HepG2 (cell line): ENCODE measurements around the gene ATG7. TPM values are rescaled to one million over a fixed set of nuclear protein-coding genes. Genes with fewer than 3 reads are reported as not detected.
A peak's percentile ranks its signal among the peaks of the same experiment; 100 is the strongest.

Source experiments
- ASH2L ChIP-seq: fragments of 300-600, 200-600 bp; sonication (generic); IDR thresholded peaks from 2 replicates; pipeline ENCODE4 v1.7.0; 2017; ENCODE audit warnings: low read depth, mild to moderate bottlenecking, moderate library complexity, mixed read lengths, low read length; ENCODE audit not compliant: insufficient read length
- BATF2 ChIP-seq: sonication (generic); formaldehyde crosslinking; IDR thresholded peaks from 2 replicates; pipeline ENCODE4 v1.8.0; 2022; ENCODE audit warnings: mild to moderate bottlenecking, missing genetic modification reagents, moderate library complexity
- CREBL2 ChIP-seq: sonication (generic); formaldehyde crosslinking; IDR thresholded peaks from 2 replicates; pipeline ENCODE4 v1.8.1; 2023; ENCODE audit warnings: missing genetic modification reagents, mild to moderate bottlenecking, borderline replicate concordance
- FOXJ3 ChIP-seq: sonication (generic); formaldehyde crosslinking; IDR thresholded peaks from 2 replicates; pipeline ENCODE4 v1.4.0; 2020; ENCODE audit warnings: missing genetic modification reagents, mild to moderate bottlenecking, borderline replicate concordance
- KLF15 ChIP-seq: sonication (generic); formaldehyde crosslinking; IDR thresholded peaks from 2 replicates; pipeline ENCODE4 v1.8.1; 2023; ENCODE audit warnings: borderline replicate concordance, mild to moderate bottlenecking, inconsistent platforms, missing genetic modification reagents, mixed read lengths
- KMT2A ChIP-seq: sonication (generic); formaldehyde crosslinking; IDR thresholded peaks from 2 replicates; pipeline ENCODE4 v1.4.0; 2020; ENCODE audit warnings: missing genetic modification reagents
- NR2F2 ChIP-seq: IDR thresholded peaks from 2 replicates; pipeline ENCODE4 v1.6.1; 2012; ENCODE audit warnings: low read depth, inconsistent platforms, borderline replicate concordance
- PBX3 ChIP-seq: sonication (generic); formaldehyde crosslinking; IDR thresholded peaks from 2 replicates; pipeline ENCODE4 v1.8.1; 2023; ENCODE audit warnings: missing genetic modification reagents, inconsistent platforms, borderline replicate concordance
- REPIN1 ChIP-seq: sonication (generic); formaldehyde crosslinking; IDR thresholded peaks from 2 replicates; pipeline ENCODE4 v1.8.0; 2022; ENCODE audit warnings: missing genetic modification reagents, low read depth, mild to moderate bottlenecking, borderline replicate concordance
- SALL1 ChIP-seq: sonication (generic); formaldehyde crosslinking; IDR thresholded peaks from 2 replicates; pipeline ENCODE4 v1.8.0; 2022; ENCODE audit warnings: mild to moderate bottlenecking, missing genetic modification reagents
- SOX13 ChIP-seq, 3 experiments: fragments of 450-650 bp in 1 of 3; sonication (generic) in 1 of 3; formaldehyde crosslinking in 1 of 3; IDR thresholded peaks in 2 of 3; conservative IDR thresholded peaks in 1 of 3; 2 replicates each; pipeline versions ENCODE4 v1.5.0 to v1.6.1; 2016 to 2020; ENCODE audit warnings: antibody characterized with exemption in 1 of 3, mild to moderate bottlenecking in 1 of 3, missing compliant biosample characterization in 1 of 3, missing genetic modification reagents in 1 of 3, moderate library complexity in 1 of 3
- YEATS4 ChIP-seq: sonication (generic); formaldehyde crosslinking; IDR thresholded peaks from 2 replicates; pipeline ENCODE4 v1.4.0; 2020; ENCODE audit warnings: missing genetic modification reagents, borderline replicate concordance
- ZBTB3 ChIP-seq: sonication (generic); formaldehyde crosslinking; IDR thresholded peaks from 2 replicates; pipeline ENCODE4 v1.4.0; 2020; ENCODE audit warnings: low read depth, mild to moderate bottlenecking, moderate library complexity, missing genetic modification reagents, borderline replicate concordance
- ZBTB44 ChIP-seq: sonication (generic); formaldehyde crosslinking; IDR thresholded peaks from 2 replicates; pipeline ENCODE4 v1.4.0; 2020; ENCODE audit warnings: missing genetic modification reagents
- ZNF556 ChIP-seq: sonication (generic); formaldehyde crosslinking; IDR thresholded peaks from 2 replicates; pipeline ENCODE4 v1.4.0; 2020; ENCODE audit warnings: mild to moderate bottlenecking, missing genetic modification reagents, borderline replicate concordance
- ZNF83 ChIP-seq: sonication (generic); formaldehyde crosslinking; IDR thresholded peaks from 2 replicates; pipeline ENCODE4 v1.4.0; 2020; ENCODE audit warnings: missing genetic modification reagents, mild to moderate bottlenecking, borderline replicate concordance
- ZNF850 ChIP-seq: sonication (generic); formaldehyde crosslinking; conservative IDR thresholded peaks from 2 replicates; pipeline ENCODE4 v1.9.0; 2021; ENCODE audit warnings: mild to moderate bottlenecking, missing genetic modification reagents
- ZSCAN20 ChIP-seq: sonication (generic); formaldehyde crosslinking; IDR thresholded peaks from 2 replicates; pipeline ENCODE4 v1.4.0; 2020; ENCODE audit warnings: missing genetic modification reagents, mild to moderate bottlenecking, borderline replicate concordance
- polyA plus RNA-seq, 8 experiments: library from polyadenylated mRNA; depleted of rRNA in 3 of 8; stranded (reverse) in 7 of 8; unstranded in 1 of 8; fragments of >200 nt; fragmentation: Illumina TruSeq in 4 of 8; extraction: Trizol in 4 of 8; gene quantifications; 2 replicates each; pipeline versions ENCODE4 v1.2.1 to v1.2.3, GENCODE V29; 2011 to 2016; ENCODE audit warnings: low read depth in 4 of 8, missing spikeins in 1 of 8, mixed read lengths in 1 of 8; ENCODE audit not compliant: insufficient read depth in 1 of 8
- total RNA-seq, 5 experiments: library from RNA; depleted of rRNA; stranded (reverse); fragments of >200 nt; fragmentation: Illumina TruSeq; extraction: Trizol; gene quantifications; 2 replicates each; pipeline ENCODE4 v1.2.3, GENCODE V29; 2016; ENCODE audit warnings: low read depth in 1 of 5
- TF ChIP-seq, protein P1 (sequence below): sonication (generic); formaldehyde crosslinking; IDR thresholded peaks from 2 replicates; pipeline ENCODE4 v1.4.0; 2020; ENCODE audit warnings: mild to moderate bottlenecking, missing genetic modification reagents
- TF ChIP-seq, protein P2 (sequence below): sonication (generic); formaldehyde crosslinking; conservative IDR thresholded peaks from 2 replicates; pipeline ENCODE4 v1.8.0; 2022; ENCODE audit warnings: mild to moderate bottlenecking, moderate library complexity, missing genetic modification reagents

ATG7 gene
- total and polyA plus RNA-seq, 2 of the 13 experiments (the other 11 are each of a cell fraction or from before 2014, with no cell fraction given), result 7.8 to 22.1 TPM

DNA sequence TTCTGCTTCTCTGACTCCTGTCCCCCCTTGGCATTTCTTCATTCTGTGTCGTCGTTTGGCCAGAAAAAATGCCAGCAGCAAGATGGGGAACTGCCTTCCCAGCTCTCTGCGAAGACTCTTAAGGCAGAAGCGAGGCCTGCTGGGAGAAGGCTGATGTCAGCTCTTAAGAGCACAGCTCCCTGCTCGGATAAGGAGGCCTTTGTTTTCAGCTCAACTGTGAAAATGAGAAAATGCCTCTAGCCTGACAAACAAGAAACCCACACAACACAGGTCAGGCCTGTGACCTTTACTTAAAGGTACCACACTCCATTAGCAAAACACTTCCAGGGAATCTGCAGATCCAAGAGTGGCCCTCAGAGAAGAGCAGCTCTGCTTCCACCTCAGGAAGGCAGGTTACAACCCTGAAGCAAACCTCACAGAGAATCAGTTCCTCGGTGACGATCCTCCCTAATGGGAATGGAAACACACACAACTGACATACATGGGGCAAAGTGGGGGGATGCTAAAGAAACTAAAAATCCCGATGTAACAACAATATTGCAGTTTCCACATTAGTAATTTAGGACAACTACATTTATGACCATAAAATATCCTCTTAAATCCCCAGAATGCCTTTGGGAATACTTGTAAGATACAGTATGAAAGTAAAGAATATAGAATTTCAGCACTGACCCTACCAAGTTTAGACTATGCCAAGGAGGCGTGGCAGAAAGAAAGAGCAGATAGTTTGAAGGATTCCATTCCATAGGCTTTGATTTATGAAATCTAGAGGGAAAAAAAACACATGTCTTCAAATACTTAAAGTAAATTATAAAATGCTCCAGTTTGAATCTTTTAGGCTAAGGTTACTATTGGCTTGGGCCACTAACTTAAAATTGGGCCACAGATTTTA, 319.4 kb downstream of the ATG7 start (continued):
- TF ChIP-seq, protein P1, sequence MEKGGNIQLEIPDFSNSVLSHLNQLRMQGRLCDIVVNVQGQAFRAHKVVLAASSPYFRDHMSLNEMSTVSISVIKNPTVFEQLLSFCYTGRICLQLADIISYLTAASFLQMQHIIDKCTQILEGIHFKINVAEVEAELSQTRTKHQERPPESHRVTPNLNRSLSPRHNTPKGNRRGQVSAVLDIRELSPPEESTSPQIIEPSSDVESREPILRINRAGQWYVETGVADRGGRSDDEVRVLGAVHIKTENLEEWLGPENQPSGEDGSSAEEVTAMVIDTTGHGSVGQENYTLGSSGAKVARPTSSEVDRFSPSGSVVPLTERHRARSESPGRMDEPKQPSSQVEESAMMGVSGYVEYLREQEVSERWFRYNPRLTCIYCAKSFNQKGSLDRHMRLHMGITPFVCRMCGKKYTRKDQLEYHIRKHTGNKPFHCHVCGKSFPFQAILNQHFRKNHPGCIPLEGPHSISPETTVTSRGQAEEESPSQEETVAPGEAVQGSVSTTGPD (CRISPR knock-in tag), result no peak
- TF ChIP-seq ZBTB44 (no peak), CREBL2 (CRISPR knock-in tag) (no peak), ZNF556 (CRISPR knock-in tag) (no peak), KMT2A (CRISPR knock-in tag) (no peak), ASH2L (no peak), SALL1 (CRISPR knock-in tag) (peak; percentile 48), ZBTB3 (CRISPR knock-in tag) (no peak), PBX3 (CRISPR knock-in tag) (no peak), ZNF850 (no peak), NR2F2 (peak; percentile 60; the same call in 1 of the 2 replicates), SOX13 (IDR thresholded peaks at IDR 0.05) (no peak), SOX13 (CRISPR knock-in tag; conservative IDR thresholded peaks at IDR 0.05 in 1 of 2, IDR thresholded peaks at IDR 0.05 in 1 of 2) (peak in 1 of 2 experiments; percentile 84; a peak in 2 of 4 replicates), FOXJ3 (CRISPR knock-in tag) (no peak), ZSCAN20 (CRISPR knock-in tag) (no peak), ZNF83 (no peak), YEATS4 (CRISPR knock-in tag) (no peak), BATF2 (CRISPR knock-in tag) (no peak), REPIN1 (CRISPR knock-in tag) (no peak), KLF15 (CRISPR knock-in tag) (no peak)
- TF ChIP-seq, protein P2, sequence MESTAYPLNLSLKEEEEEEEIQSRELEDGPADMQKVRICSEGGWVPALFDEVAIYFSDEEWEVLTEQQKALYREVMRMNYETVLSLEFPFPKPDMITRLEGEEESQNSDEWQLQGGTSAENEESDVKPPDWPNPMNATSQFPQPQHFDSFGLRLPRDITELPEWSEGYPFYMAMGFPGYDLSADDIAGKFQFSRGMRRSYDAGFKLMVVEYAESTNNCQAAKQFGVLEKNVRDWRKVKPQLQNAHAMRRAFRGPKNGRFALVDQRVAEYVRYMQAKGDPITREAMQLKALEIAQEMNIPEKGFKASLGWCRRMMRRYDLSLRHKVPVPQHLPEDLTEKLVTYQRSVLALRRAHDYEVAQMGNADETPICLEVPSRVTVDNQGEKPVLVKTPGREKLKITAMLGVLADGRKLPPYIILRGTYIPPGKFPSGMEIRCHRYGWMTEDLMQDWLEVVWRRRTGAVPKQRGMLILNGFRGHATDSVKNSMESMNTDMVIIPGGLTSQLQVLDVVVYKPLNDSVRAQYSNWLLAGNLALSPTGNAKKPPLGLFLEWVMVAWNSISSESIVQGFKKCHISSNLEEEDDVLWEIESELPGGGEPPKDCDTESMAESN (CRISPR knock-in tag), result no peak
